ENCODE measurements around the gene SPATC1L.
A peak's percentile ranks its signal among the peaks of the same experiment; 100 is the strongest.

SPATC1L gene

GRCh38 chr21:46128933-46129571 lies 55.2 kb downstream of the SPATC1L start:
- no peaks in the 10 kb centered on the region for H3K27me3 ChIP-seq (replicated peaks; ENCODE audit: control insufficient read depth, insufficient read depth, low read length)
- peaks cover 64% of the 10 kb centered on the region for H3K36me3 ChIP-seq (ENCODE audit: control insufficient read depth, insufficient read depth, low read length, severe bottlenecking)
- H3K4me3 ChIP-seq (ENCODE audit: low read length) = no peak overlapping the region
- no peaks in the 10 kb centered on the region for H3K4me1 ChIP-seq (ENCODE audit: control insufficient read depth, insufficient read depth, low read length)
- DNase-seq (ENCODE audit: low read depth) = no peak
- no peaks in the 10 kb centered on the region for H3K9me3 ChIP-seq (ENCODE audit: control insufficient read depth, low read length)
- H3K9ac ChIP-seq (ENCODE audit: low read length) = no peak overlapping the region

DNA sequence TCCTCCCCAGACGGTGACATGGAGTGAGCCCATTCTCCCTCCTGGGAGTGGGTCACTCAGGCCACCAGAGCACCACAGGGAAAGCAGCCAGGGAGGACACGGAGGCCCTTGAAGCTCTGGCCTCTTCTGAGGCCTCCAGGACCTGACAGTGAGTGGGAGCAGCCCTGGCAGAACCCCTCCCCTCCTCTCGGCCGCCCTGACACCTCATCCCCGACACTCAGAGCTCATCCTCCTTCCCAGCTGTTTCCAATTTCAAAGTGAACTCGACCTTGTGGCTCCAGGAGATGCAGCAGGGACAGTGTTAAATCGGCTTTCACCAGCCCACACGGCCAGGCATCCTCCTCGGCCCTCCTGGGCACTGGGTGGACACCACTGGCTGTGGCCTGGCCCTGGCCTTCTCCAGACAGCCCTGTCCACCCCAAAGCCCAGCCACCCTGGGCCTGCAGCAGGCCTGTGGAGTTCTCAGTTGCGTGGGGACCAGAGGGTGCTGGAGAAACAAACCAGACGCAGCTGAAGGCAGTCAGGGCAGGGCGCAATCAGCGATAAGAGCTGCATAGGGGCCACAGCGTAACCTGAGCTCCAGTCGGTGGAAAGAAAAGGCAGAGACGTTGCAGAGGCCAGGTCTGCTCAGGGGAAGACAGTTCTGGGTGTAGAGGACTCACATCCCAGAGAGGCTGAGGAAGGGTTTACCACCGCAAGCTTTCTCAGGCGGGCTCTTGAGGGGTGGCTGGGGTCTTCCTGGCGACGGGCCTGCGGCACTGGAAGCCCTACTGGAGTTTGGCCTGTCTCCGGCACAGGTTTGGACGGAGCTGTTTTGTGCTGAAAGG lies 55.9 kb downstream of the SPATC1L start:
- Histone ChIP-seq H3K36me3 (ENCODE audit: control insufficient read depth, insufficient read depth, low read length, severe bottlenecking) (peaks cover 70% of the 10 kb centered on the region), H3K9me3 (ENCODE audit: control insufficient read depth, low read length) (no peaks in the 10 kb centered on the region), H3K27me3 (replicated peaks; ENCODE audit: control insufficient read depth, insufficient read depth, low read length) (no peaks in the 10 kb centered on the region), H3K9ac (ENCODE audit: low read length) (no peak overlapping the region), H3K4me1 (ENCODE audit: control insufficient read depth, insufficient read depth, low read length) (no peaks in the 10 kb centered on the region), H3K4me3 (ENCODE audit: low read length) (no peak overlapping the region)
- no peak for DNase-seq (ENCODE audit: low read depth)

GRCh38 chr21:46127239-46128105 lies 56.8 kb downstream of the SPATC1L start:
- no peaks in the 10 kb centered on the region for H3K9me3 ChIP-seq (ENCODE audit: control insufficient read depth, low read length)
- H3K4me1 ChIP-seq (ENCODE audit: control insufficient read depth, insufficient read depth, low read length) = no peaks in the 10 kb centered on the region
- H3K36me3 ChIP-seq (ENCODE audit: control insufficient read depth, insufficient read depth, low read length, severe bottlenecking) = peaks cover 77% of the 10 kb centered on the region
- no peaks in the 10 kb centered on the region for H3K27me3 ChIP-seq (replicated peaks; ENCODE audit: control insufficient read depth, insufficient read depth, low read length)
- no peak overlapping the region for H3K9ac ChIP-seq (ENCODE audit: low read length)
- H3K4me3 ChIP-seq (ENCODE audit: low read length) = no peak overlapping the region
- no peak for DNase-seq (ENCODE audit: low read depth)

DNA sequence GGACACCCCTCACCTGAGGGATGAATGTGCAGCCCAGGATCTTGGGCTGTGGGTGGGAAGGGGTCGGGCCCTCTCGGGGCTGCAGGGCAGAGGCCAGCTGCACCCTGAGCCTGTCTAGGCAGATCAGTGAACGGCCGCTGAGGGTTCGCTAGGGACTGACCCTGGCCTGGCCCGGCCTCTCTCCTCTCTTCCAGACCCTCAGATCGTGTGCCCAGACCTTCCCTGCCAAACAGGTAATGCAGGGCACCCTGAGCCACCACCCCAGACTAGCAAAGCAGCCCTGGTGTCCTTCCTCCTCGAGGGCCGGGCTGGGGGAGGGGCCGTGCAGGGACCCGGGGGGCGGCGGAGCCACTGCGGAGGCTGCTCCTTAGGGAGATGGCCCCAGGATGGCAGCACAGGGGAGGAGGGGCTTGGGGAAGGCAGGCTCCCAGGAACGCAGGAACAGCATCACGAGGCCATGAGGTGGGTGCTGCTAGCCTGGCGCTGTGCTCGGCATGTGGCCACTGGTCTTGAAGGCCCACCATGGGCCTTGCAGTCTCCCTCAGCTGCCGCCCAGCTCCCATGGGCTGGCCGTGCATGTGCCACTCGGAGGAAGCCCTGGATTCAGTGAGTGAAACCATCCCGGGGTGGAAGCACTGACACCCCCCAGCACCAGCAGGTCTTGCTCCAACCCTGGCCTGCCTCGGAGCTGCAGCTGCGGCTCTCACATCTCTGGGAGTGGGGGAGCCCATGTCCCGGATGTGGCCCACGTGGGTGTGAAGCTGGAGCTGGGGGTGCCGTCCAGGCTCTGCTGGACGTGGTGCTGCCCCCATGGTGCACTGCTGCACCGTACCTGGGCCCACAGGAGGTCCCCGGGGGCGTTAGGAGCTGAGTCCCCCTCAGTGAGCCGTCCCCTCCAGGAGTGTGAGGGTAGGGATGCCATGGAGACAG lies 57.7 kb downstream of the SPATC1L start:
- H3K4me3 ChIP-seq (ENCODE audit: low read length) = no peak overlapping the region
- DNase-seq (ENCODE audit: low read depth) = no peak
- no peak overlapping the region for H3K9ac ChIP-seq (ENCODE audit: low read length)
- peaks cover 7% of the 10 kb centered on the region for H3K4me1 ChIP-seq (ENCODE audit: control insufficient read depth, insufficient read depth, low read length)
- no peaks in the 10 kb centered on the region for H3K9me3 ChIP-seq (ENCODE audit: control insufficient read depth, low read length)
- peaks cover 86% of the 10 kb centered on the region for H3K36me3 ChIP-seq (ENCODE audit: control insufficient read depth, insufficient read depth, low read length, severe bottlenecking)
- no peaks in the 10 kb centered on the region for H3K27me3 ChIP-seq (replicated peaks; ENCODE audit: control insufficient read depth, insufficient read depth, low read length)

DNA sequence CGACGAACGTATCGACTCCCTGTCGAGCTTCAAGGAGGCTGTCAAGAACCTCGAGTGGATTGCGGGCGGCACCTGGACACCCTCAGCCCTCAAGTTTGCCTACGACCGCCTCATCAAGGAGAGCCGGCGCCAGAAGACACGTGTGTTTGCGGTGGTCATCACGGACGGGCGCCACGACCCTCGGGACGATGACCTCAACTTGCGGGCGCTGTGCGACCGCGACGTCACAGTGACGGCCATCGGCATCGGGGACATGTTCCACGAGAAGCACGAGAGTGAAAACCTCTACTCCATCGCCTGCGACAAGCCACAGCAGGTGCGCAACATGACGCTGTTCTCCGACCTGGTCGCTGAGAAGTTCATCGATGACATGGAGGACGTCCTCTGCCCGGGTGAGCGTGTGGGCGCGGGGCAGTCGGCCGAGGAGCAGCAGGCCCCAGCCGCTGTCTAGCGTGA lies 58.4 kb downstream of the SPATC1L start:
- DNase-seq (ENCODE audit: low read depth) = no peak
- H3K4me3 ChIP-seq (ENCODE audit: low read length) = no peak overlapping the region
- H3K4me1 ChIP-seq (ENCODE audit: control insufficient read depth, insufficient read depth, low read length) = peaks cover 7% of the 10 kb centered on the region
- H3K27me3 ChIP-seq (replicated peaks; ENCODE audit: control insufficient read depth, insufficient read depth, low read length) = no peaks in the 10 kb centered on the region
- H3K9ac ChIP-seq (ENCODE audit: low read length) = no peak overlapping the region
- peaks cover 93% of the 10 kb centered on the region for H3K36me3 ChIP-seq (ENCODE audit: control insufficient read depth, insufficient read depth, low read length, severe bottlenecking)
- no peaks in the 10 kb centered on the region for H3K9me3 ChIP-seq (ENCODE audit: control insufficient read depth, low read length)

- Histone ChIP-seq H3K9me3 (ENCODE audit: control insufficient read depth, low read length) (no peaks in the 10 kb centered on the region), H3K27me3 (replicated peaks; ENCODE audit: control insufficient read depth, insufficient read depth, low read length) (no peaks in the 10 kb centered on the region), H3K36me3 (ENCODE audit: control insufficient read depth, insufficient read depth, low read length, severe bottlenecking) (peaks cover 97% of the 10 kb centered on the region), H3K4me3 (ENCODE audit: low read length) (no peak overlapping the region), H3K9ac (ENCODE audit: low read length) (no peak overlapping the region), H3K4me1 (ENCODE audit: control insufficient read depth, insufficient read depth, low read length) (peaks cover 7% of the 10 kb centered on the region)
- DNase-seq (ENCODE audit: low read depth) = no peak
These were observed 59.1 kb downstream of the SPATC1L start for GRCh38 chr21:46124926-46125845.

GRCh38 chr21:46124083-46124925 lies 60.0 kb downstream of the SPATC1L start:
- Histone ChIP-seq H3K36me3 (ENCODE audit: control insufficient read depth, insufficient read depth, low read length, severe bottlenecking) (peaks cover 97% of the 10 kb centered on the region), H3K9me3 (ENCODE audit: control insufficient read depth, low read length) (no peaks in the 10 kb centered on the region), H3K27me3 (replicated peaks; ENCODE audit: control insufficient read depth, insufficient read depth, low read length) (no peaks in the 10 kb centered on the region), H3K9ac (ENCODE audit: low read length) (no peak overlapping the region), H3K4me3 (ENCODE audit: low read length) (no peak overlapping the region), H3K4me1 (ENCODE audit: control insufficient read depth, insufficient read depth, low read length) (peaks cover 7% of the 10 kb centered on the region)
- DNase-seq (ENCODE audit: low read depth) = no peak

- Histone ChIP-seq H3K36me3 (ENCODE audit: control insufficient read depth, insufficient read depth, low read length, severe bottlenecking) (peaks cover 97% of the 10 kb centered on the region), H3K27me3 (replicated peaks; ENCODE audit: control insufficient read depth, insufficient read depth, low read length) (no peaks in the 10 kb centered on the region), H3K9me3 (ENCODE audit: control insufficient read depth, low read length) (no peaks in the 10 kb centered on the region), H3K4me1 (ENCODE audit: control insufficient read depth, insufficient read depth, low read length) (peaks cover 7% of the 10 kb centered on the region), H3K4me3 (ENCODE audit: low read length) (no peak overlapping the region), H3K9ac (ENCODE audit: low read length) (peak overlapping the region; percentile 34)
- DNase-seq (ENCODE audit: low read depth) = no peak
These were observed 61.2 kb downstream of the SPATC1L start for GRCh38 chr21:46122758-46123683.
